Smooth muscle cell of the coronary artery (primary cell): ENCODE results near the gene GOLGA8H. TPM values are rescaled to one million over a fixed set of nuclear protein-coding genes. Genes with fewer than 3 reads are reported as not detected.

Source experiments
- total RNA-seq: library from RNA; depleted of rRNA; stranded (reverse); fragments of >200 nt; gene quantifications from 2 replicates; pipeline ENCODE4 v1.2.3, GENCODE V29; 2014; ENCODE audit warnings: low replicate concordance

Gene GOLGA8H, protein sequence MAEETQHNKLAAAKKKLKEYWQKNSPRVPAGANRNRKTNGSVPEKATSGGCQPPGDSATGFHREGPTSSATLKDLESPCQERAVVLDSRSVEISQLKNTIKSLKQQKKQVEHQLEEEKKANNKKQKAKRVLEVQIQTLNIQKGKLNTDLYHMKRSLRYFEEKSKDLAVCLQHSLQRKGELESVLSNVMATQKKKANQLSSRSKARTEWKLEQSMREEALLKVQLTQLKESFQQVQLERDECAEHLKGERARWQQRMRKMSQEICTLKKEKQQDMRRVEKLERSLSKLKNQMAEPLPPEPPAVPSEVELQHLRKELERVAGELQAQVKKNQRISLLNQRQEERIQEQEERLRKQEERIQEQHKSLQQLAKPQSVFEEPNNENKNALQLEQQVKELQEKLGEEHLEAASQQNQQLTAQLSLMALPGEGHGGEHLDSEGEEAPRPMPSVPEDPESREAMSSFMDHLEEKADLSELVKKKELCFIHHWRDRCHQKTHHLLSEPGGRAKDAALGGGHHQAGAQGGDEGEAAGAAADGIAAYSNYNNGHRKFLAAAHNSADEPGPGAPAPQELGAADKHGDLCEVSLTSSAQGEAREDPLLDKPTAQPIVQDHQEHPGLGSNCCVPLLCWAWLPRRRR
- 0.30 TPM in 1 of 2 replicates, not detected in the other for total RNA-seq

DNA sequence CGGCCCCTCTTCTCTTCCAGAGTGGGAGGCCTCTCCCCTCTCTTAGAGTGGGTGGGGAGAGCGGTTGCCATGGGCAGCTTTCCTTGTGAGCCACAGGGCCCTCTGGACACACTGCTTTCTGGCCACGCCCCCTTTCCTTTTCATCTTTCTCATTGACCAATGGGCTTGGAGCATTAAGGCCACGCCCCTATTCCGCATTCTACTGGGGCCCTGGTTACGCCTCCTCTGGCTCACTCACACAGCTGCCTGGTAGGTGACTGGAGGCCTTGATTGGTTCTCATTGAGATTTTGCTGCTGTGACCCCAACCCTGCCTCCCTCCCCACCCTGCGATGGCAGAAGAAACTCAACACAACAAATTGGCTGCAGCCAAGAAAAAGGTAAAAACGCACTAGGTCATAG, at the start of gene GOLGA8H:
TSS of gene GOLGA8H (plus strand) at position 233 of the 400 bp plus-strand sequence. CDS start at position 331, 98 bp downstream.

DNA sequence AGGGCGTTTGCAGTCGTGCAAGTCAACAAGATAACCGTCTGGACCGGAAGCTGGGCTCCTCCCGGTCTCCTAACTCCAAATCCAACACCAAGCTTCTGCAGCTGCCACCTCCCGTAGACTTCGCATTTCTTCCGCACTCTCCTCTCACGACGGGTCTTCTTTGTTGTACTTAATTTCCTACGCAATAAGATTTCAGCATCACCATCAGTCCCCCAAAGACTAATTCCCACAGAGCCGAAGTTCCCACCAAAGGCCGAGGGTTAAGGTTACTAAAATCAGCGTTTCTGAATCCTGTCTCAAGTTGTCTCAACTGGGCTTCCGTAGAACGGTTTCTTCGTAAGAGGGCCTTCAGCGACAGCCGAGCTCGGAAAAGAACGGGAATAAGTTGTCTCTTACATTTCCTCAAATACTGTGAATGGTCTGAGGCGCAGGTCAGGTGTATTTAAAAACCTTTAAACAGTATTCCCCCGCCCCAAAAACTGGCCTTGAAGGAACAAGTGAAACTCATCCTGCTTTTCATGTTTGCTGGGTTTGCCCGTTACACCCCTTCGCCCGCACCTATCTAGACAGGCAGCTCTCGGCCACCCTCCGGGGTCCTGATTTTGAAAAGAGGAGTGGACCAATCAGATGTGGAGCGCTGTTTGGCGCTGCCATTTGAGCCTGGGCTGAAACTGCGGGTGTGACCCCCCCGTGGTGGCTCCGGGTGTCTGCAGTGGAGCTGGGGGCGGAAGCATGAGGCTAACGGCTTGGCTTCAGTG, 21.8 kb downstream of the GOLGA8H start, which contains the start of gene ARHGAP11B:
TSS of gene ARHGAP11B (plus strand) at position 693 of the 758 bp plus-strand sequence.

Other genes with a start within 250 kb of the GOLGA8H start
- 1.9 TPM in 1 of 2 replicates, not detected in the other for gene CHRFAM7A, start 210.5 kb upstream of the GOLGA8H start, total RNA-seq
- 1.2 and 2.8 TPM in 2 replicates for gene GOLGA8R, start 189.8 kb upstream of the GOLGA8H start, total RNA-seq
- gene GOLGA8Q, start 52.0 kb upstream of the GOLGA8H start, total RNA-seq: 1.1 and 3.5 TPM in 2 replicates